B cell (primary cell): ENCODE measurements around the gene BTNL8. TPM values are rescaled to one million over a fixed set of nuclear protein-coding genes. Genes with fewer than 3 reads are reported as not detected.

Experiments used
- ATAC-seq: fragments of 200-7000 bp; cut with Tn5 transposase; one replicate; pipeline ENCODE4 v1.10.0; 2021; ENCODE audit warnings: low read depth, mild to moderate bottlenecking, moderate number of reproducible peaks, moderate library complexity
- CTCF ChIA-PET: fragments of 350-600 bp; sonication (Branson Sonifier 250); formaldehyde crosslinking; loops from one replicate; lab custom pipeline; 2021; ENCODE audit warnings: antibody characterized with exemption, inconsistent platforms; lab: Charles Lee
- POLR2A ChIA-PET: fragments of 350-600 bp; sonication (Branson Sonifier 250); formaldehyde crosslinking; loops from one replicate; lab custom pipeline; 2021; ENCODE audit warnings: antibody characterized with exemption; lab: Charles Lee
- DNase-seq: peaks from one replicate; pipeline ENCODE4 v3.0.0; 2013
- H2AFZ ChIP-seq: 2 replicates; pipeline ENCODE4 v1.6.1; 2012; ENCODE audit warnings: mild to moderate bottlenecking, low read depth, low read length; ENCODE audit not compliant: insufficient read depth, poor library complexity, severe bottlenecking
- H3K27ac ChIP-seq, 2 donors: 1 replicate in 1 of 2; 2 replicates in 1 of 2; pipeline ENCODE4 v1.5.1; 2012 to 2013; ENCODE audit warnings: low read length in 2 of 2, mild to moderate bottlenecking in 2 of 2, moderate library complexity in 1 of 2
- H3K27me3 ChIP-seq, 4 experiments: fragments of 200-600 bp in 1 of 4; sonication (generic) in 1 of 4; replicated peaks in 1 of 4; 1 replicate in 2 of 4; 2 replicates in 2 of 4; pipeline versions ENCODE4 v1.6.1 to v1.7.0; 2013 to 2016; ENCODE audit warnings: low read length in 3 of 4, mild to moderate bottlenecking in 2 of 4, mixed read lengths in 1 of 4, moderate library complexity in 1 of 4; ENCODE audit not compliant: insufficient read depth in 4 of 4, control insufficient read depth in 3 of 4; ENCODE audit errors: control extremely low read depth in 1 of 4
- H3K36me3 ChIP-seq, 2 experiments: replicated peaks in 1 of 2; 1 replicate in 1 of 2; 2 replicates in 1 of 2; pipeline versions ENCODE4 v1.6.1 to v1.7.1; 2013; ENCODE audit warnings: low read length in 1 of 2; ENCODE audit not compliant: insufficient read depth in 2 of 2, control insufficient read depth in 1 of 2; ENCODE audit errors: control extremely low read depth in 1 of 2, extremely low read depth in 1 of 2
- H3K4me1 ChIP-seq, 2 donors: fragments of 200-600 bp in 1 of 2; sonication (generic) in 1 of 2; 1 replicate in 1 of 2; 2 replicates in 1 of 2; pipeline versions ENCODE4 v1.5.1 to v1.6.1; 2013 to 2017; ENCODE audit warnings: low read length in 2 of 2; ENCODE audit not compliant: control insufficient read depth in 2 of 2, insufficient read depth in 2 of 2
- H3K4me2 ChIP-seq: replicated peaks from 2 replicates; pipeline ENCODE3; 2012; ENCODE audit warnings: mild to moderate bottlenecking, low read depth, low read length; ENCODE audit not compliant: poor library complexity, severe bottlenecking
- H3K4me3 ChIP-seq, 5 experiments: fragments of 200-600 bp in 1 of 5; sonication (generic) in 1 of 5; 1 replicate in 3 of 5; 2 replicates in 2 of 5; pipeline versions ENCODE4 v1.5.1 to v1.7.0; 2011 to 2016; ENCODE audit warnings: low read length in 4 of 5, mild to moderate bottlenecking in 4 of 5, low read depth in 2 of 5, control low read depth in 1 of 5, moderate library complexity in 1 of 5; ENCODE audit not compliant: insufficient read depth in 1 of 5; ENCODE audit errors: control extremely low read depth in 1 of 5, extremely low read depth in 1 of 5
- H3K79me2 ChIP-seq: fragments of 200-600 bp; sonication (generic); one replicate; pipeline ENCODE4 v1.6.0; 2016; ENCODE audit warnings: low read length; ENCODE audit not compliant: control insufficient read depth, insufficient read depth
- H3K9ac ChIP-seq: fragments of 200-600 bp; sonication (generic); 2 replicates; pipeline ENCODE4 v1.6.1; 2017; ENCODE audit warnings: mild to moderate bottlenecking, low read length, moderate library complexity
- H3K9me3 ChIP-seq, 3 donors: one replicate each; pipeline versions ENCODE4 v1.6.1 to v1.7.1; 2013; ENCODE audit warnings: low read length in 2 of 3; ENCODE audit not compliant: control insufficient read depth in 2 of 3, insufficient read depth in 1 of 3; ENCODE audit errors: control extremely low read depth in 1 of 3
- H4K20me1 ChIP-seq: 2 replicates; pipeline ENCODE4 v1.6.0; 2012; ENCODE audit warnings: mild to moderate bottlenecking, low read length; ENCODE audit not compliant: insufficient read depth, control insufficient read depth, poor library complexity, severe bottlenecking
- H3K27ac Mint-ChIP-seq: one replicate; pipeline ENCODE4 v1.8.0; 2021; ENCODE audit warnings: mixed read lengths
- H3K27me3 Mint-ChIP-seq: one replicate; pipeline ENCODE4 v1.8.0; 2021; ENCODE audit warnings: mixed read lengths
- H3K4me1 Mint-ChIP-seq: one replicate; pipeline ENCODE4 v1.8.0; 2021; ENCODE audit warnings: mixed read lengths
- H3K4me3 Mint-ChIP-seq: one replicate; pipeline ENCODE4 v1.8.0; 2021; ENCODE audit warnings: mixed read lengths
- H3K9me3 Mint-ChIP-seq: one replicate; pipeline ENCODE4 v1.8.0; 2022; ENCODE audit warnings: mixed read lengths; ENCODE audit not compliant: insufficient read depth
- EZH2 ChIP-seq: IDR thresholded peaks from 2 replicates; pipeline ENCODE4 v1.6.1; 2012; ENCODE audit warnings: borderline replicate concordance, low read depth, mild to moderate bottlenecking, moderate library complexity, low read length; ENCODE audit not compliant: insufficient read depth, poor library complexity, severe bottlenecking
- WGBS: methylation state at CpG from one replicate; pipeline ENCODE4 v1.1.5; 2013; ENCODE audit warnings: missing lambda C conversion rate; ENCODE audit not compliant: insufficient coverage; 5-methylcytosine and 5-hydroxymethylcytosine counted together
- intact Hi-C: fragments of 100-400 bp; cut with micrococcal nuclease; formaldehyde crosslinking; loops from one replicate; pipeline ENCODE4 v1.10.0; 2022
- polyA plus RNA-seq: library from polyadenylated mRNA; depleted of rRNA; stranded (reverse); fragments of >200 nt; gene quantifications from 2 replicates; pipeline ENCODE4 v1.2.3, GENCODE V29; 2012
- total RNA-seq, 2 donors: library from RNA; stranded (reverse); fragments of 120-200 nt in 1 of 2; gene quantifications; 1 replicate in 1 of 2; 2 replicates in 1 of 2; pipeline versions ENCODE4 v1.2.3 to v1.2.4, GENCODE V29; 2013 to 2022
- TF ChIP-seq, protein P1 (sequence below): fragments of 200-600 bp; IDR thresholded peaks from one replicate; pipeline ENCODE4 v1.8.0; 2022; ENCODE audit warnings: antibody characterized with exemption, mild to moderate bottlenecking

BTNL8 gene
- total and polyA plus RNA-seq, 2 donors (not counting 1 experiment from before 2014, with no cell fraction given) = not detected

- Mint-ChIP-seq H3K9me3 (no peaks in the 10 kb centered on the region), H3K4me1 (peaks cover 11% of the 10 kb centered on the region), H3K27me3 (peaks cover 13% of the 10 kb centered on the region), H3K27ac (no peak overlapping the region), H3K4me3 (peak overlapping the region; percentile 39)
- no peaks in the 10 kb centered on the region for H3K9me3 ChIP-seq
- 92% methylated on average over 9 of the region's 11 CpGs for WGBS
- no peaks in the 10 kb centered on the region for H3K27me3 ChIP-seq
- H3K4me3 ChIP-seq = no peak overlapping the region
- H2AFZ ChIP-seq = no peak overlapping the region
- intact Hi-C loops = loop anchor here (5.0 to 10.0 kb wide), 2 partner anchors 115 to 222 kb away; no protein-coding TSS in a partner anchor
- no peak overlapping the region for H3K9ac ChIP-seq
- H3K4me2 ChIP-seq = no peak overlapping the region
- DNase-seq (no peak), ATAC-seq (no peak)
- H3K79me2 ChIP-seq = peaks cover 18% of the 10 kb centered on the region
- ChIA-PET POLR2A (interaction anchor here (2.0 to 3.6 kb wide), 2 partner anchors 31 to 60 kb away, joined by 6 to 21 read pairs; partner anchors contain the start of gene MGAT1), CTCF (interaction anchor here (1.1 to 1.3 kb wide), 2 partner anchors 32 to 225 kb away, joined by 3 to 4 read pairs; no protein-coding TSS in a partner anchor)
- H4K20me1 ChIP-seq = no peaks in the 10 kb centered on the region
- H3K27ac ChIP-seq = no peak overlapping the region
- H3K36me3 ChIP-seq = peaks cover 2 to 8% of the 10 kb centered on the region in 2 experiments
- TF ChIP-seq, protein P1, sequence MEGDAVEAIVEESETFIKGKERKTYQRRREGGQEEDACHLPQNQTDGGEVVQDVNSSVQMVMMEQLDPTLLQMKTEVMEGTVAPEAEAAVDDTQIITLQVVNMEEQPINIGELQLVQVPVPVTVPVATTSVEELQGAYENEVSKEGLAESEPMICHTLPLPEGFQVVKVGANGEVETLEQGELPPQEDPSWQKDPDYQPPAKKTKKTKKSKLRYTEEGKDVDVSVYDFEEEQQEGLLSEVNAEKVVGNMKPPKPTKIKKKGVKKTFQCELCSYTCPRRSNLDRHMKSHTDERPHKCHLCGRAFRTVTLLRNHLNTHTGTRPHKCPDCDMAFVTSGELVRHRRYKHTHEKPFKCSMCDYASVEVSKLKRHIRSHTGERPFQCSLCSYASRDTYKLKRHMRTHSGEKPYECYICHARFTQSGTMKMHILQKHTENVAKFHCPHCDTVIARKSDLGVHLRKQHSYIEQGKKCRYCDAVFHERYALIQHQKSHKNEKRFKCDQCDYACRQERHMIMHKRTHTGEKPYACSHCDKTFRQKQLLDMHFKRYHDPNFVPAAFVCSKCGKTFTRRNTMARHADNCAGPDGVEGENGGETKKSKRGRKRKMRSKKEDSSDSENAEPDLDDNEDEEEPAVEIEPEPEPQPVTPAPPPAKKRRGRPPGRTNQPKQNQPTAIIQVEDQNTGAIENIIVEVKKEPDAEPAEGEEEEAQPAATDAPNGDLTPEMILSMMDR = no peak
- TF ChIP-seq EZH2 = no peak
- peaks cover 7 to 8% of the 10 kb centered on the region in 2 donors for H3K4me1 ChIP-seq
Observed at GRCh38 chr5:180862645-180863044, 36.3 kb upstream of the BTNL8 start.

- no peaks in the 10 kb centered on the region for H3K9me3 Mint-ChIP-seq
- no peak overlapping the region for H2AFZ ChIP-seq
- H3K4me1 Mint-ChIP-seq = peaks cover 3% of the 10 kb centered on the region
- no peak overlapping the region for H3K4me3 ChIP-seq
- H3K9ac ChIP-seq = no peak overlapping the region
- POLR2A ChIA-PET = interaction anchor here (0.7 kb wide), 1 partner anchor 82 kb away, joined by 3 read pairs; no protein-coding TSS in a partner anchor
- no peak overlapping the region for H3K27ac ChIP-seq
- no peaks in the 10 kb centered on the region for H3K36me3 ChIP-seq
- 83% methylated on average over 1 of the region's 5 CpGs for WGBS
- ATAC-seq (no peak), DNase-seq (no peak)
- no peak overlapping the region for H3K4me3 Mint-ChIP-seq
- no peak overlapping the region for H3K27ac Mint-ChIP-seq
- peaks cover 22% of the 10 kb centered on the region for H3K27me3 Mint-ChIP-seq
- no peak for TF ChIP-seq EZH2
- TF ChIP-seq, protein P1 = no peak
- no peaks in the 10 kb centered on the region for H3K4me1 ChIP-seq
- no peaks in the 10 kb centered on the region for H3K27me3 ChIP-seq
- CTCF ChIA-PET = interaction anchor here (1.1 to 2.2 kb wide), 4 partner anchors 8 to 323 kb away, joined by 3 to 9 read pairs (median 4); no protein-coding TSS in a partner anchor
- intact Hi-C loops = loop anchor here (10.0 kb wide), 1 partner anchor 219 kb away; no protein-coding TSS in a partner anchor
- H3K79me2 ChIP-seq = no peaks in the 10 kb centered on the region
- no peaks in the 10 kb centered on the region for H3K9me3 ChIP-seq
- no peak overlapping the region for H3K4me2 ChIP-seq
- H4K20me1 ChIP-seq = no peaks in the 10 kb centered on the region
Observed at GRCh38 chr5:180865981-180866695, 32.8 kb upstream of the BTNL8 start.
